Measurements from ENCODE around the gene MMP25.

DNA sequence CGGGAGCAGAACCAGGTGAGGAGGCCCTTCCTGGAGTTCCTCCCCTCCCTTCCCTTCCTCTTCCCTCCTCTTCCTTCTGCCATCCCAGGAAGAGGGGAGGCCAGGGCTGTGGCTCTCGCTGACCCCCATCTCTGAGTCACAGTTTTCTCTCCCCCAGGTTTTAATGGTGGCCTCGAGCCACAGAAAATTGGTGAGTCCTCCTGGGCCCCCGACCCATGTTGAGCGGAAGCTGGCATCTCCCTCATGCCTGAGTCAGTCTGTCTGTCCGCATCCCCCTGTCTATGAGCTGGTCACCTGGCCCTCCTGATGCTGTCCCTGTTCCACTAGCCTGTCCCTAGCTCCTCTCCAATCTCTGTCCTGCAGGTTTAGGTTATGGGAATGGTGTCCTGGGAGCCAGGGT, 46.4 kb upstream of the MMP25 start:
- TF ChIP-seq, protein P1, sequence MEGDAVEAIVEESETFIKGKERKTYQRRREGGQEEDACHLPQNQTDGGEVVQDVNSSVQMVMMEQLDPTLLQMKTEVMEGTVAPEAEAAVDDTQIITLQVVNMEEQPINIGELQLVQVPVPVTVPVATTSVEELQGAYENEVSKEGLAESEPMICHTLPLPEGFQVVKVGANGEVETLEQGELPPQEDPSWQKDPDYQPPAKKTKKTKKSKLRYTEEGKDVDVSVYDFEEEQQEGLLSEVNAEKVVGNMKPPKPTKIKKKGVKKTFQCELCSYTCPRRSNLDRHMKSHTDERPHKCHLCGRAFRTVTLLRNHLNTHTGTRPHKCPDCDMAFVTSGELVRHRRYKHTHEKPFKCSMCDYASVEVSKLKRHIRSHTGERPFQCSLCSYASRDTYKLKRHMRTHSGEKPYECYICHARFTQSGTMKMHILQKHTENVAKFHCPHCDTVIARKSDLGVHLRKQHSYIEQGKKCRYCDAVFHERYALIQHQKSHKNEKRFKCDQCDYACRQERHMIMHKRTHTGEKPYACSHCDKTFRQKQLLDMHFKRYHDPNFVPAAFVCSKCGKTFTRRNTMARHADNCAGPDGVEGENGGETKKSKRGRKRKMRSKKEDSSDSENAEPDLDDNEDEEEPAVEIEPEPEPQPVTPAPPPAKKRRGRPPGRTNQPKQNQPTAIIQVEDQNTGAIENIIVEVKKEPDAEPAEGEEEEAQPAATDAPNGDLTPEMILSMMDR (IDR thresholded peaks at IDR 0.05) = no peak
- no peak for TF ChIP-seq EZH2 (IDR thresholded peaks at IDR 0.05; ENCODE audit: borderline replicate concordance, insufficient read depth, low read depth, low read length, poor library complexity, severe bottlenecking)
